Neural cell (in vitro differentiated cells): ENCODE measurements around the gene FGD4.

ENCODE experiments used
- CTCF ChIP-seq: fragments of 450-650 bp; IDR thresholded peaks from 2 replicates; pipeline ENCODE4 v1.5.1; 2014; ENCODE audit warnings: antibody characterized with exemption, mild to moderate bottlenecking, moderate library complexity; ENCODE audit not compliant: poor library complexity, severe bottlenecking
- EP300 ChIP-seq: fragments of 450-650 bp; conservative IDR thresholded peaks from 2 replicates; pipeline ENCODE4 v1.6.1; 2014; ENCODE audit warnings: antibody characterized with exemption, mild to moderate bottlenecking, moderate library complexity; ENCODE audit not compliant: poor library complexity, severe bottlenecking
- POLR2AphosphoS5 ChIP-seq: IDR thresholded peaks from 2 replicates; pipeline ENCODE4 v1.6.1; 2012
- RAD21 ChIP-seq: fragments of 450-650 bp; conservative IDR thresholded peaks from 2 replicates; pipeline ENCODE4 v1.6.1; 2014; ENCODE audit warnings: antibody characterized with exemption, mild to moderate bottlenecking, moderate library complexity
- SMC3 ChIP-seq: fragments of 450-650 bp; conservative IDR thresholded peaks from 2 replicates; pipeline ENCODE4 v1.6.1; 2014; ENCODE audit warnings: antibody characterized with exemption, mild to moderate bottlenecking, moderate library complexity; ENCODE audit not compliant: poor library complexity

GRCh38 chr12:32503730-32504129, 104.4 kb downstream of the FGD4 start:
- TF ChIP-seq CTCF = no peak
- no peak for TF ChIP-seq POLR2AphosphoS5
- no peak for TF ChIP-seq EP300
- TF ChIP-seq RAD21 = no peak
- no peak for TF ChIP-seq SMC3
